Colonic mucosa (tissue), 4 donors: ENCODE measurements around the gene BOD1L1. TPM values are rescaled to one million over a fixed set of nuclear protein-coding genes. Genes with fewer than 3 reads are reported as not detected.

ENCODE experiments used
- DNase-seq: peaks from one replicate; pipeline ENCODE4 v3.0.0-alpha.2; 2020
- H3K27ac ChIP-seq: fragments of 200-600 bp; one replicate; pipeline ENCODE4 v1.8.0; 2021
- H3K27me3 ChIP-seq: fragments of 200-600 bp; one replicate; pipeline ENCODE4 v1.8.0; 2021
- H3K36me3 ChIP-seq: fragments of 200-600 bp; one replicate; pipeline ENCODE4 v1.8.0; 2021
- H3K4me1 ChIP-seq: fragments of 200-600 bp; one replicate; pipeline ENCODE4 v1.8.0; 2021; ENCODE audit warnings: mild to moderate bottlenecking
- H3K4me3 ChIP-seq: fragments of 200-600 bp; one replicate; pipeline ENCODE4 v1.8.0; 2021
- H3K9ac ChIP-seq, 2 donors: one replicate each; pipeline ENCODE4 v1.7.0; 2013; ENCODE audit warnings: control low read depth in 2 of 2, low read depth in 2 of 2, low read length in 2 of 2
- H3K9me3 ChIP-seq: fragments of 200-600 bp; one replicate; pipeline ENCODE4 v1.8.0; 2021
- intact Hi-C: fragments of 100-400 bp; cut with DNase I; formaldehyde crosslinking; loops from one replicate; pipeline ENCODE4 v1.14.1; 2022
- total RNA-seq, 2 donors: library from RNA; stranded (reverse); fragmentation: NEBNext Ultra II Directional in 1 of 2; extraction: Animal tissue kit (Norgen Biotek cat#: 25700) in 1 of 2; gene quantifications; one replicate each; pipeline ENCODE4 v1.2.1, GENCODE V29; 2021
- TF ChIP-seq, protein P1 (sequence below): fragments of 200-600 bp; IDR thresholded peaks from one replicate; pipeline ENCODE4 v1.8.0; 2022; ENCODE audit warnings: antibody characterized with exemption, mild to moderate bottlenecking
- donor health status: healthy.
- donor health status: DM: no; HTN: no; CAD: no.
- donor health status: DM: no; HTN: no; CAD: no.

BOD1L1 gene
- total RNA-seq, 2 donors from 2014 or later: 20.7 to 24.7 TPM

DNA sequence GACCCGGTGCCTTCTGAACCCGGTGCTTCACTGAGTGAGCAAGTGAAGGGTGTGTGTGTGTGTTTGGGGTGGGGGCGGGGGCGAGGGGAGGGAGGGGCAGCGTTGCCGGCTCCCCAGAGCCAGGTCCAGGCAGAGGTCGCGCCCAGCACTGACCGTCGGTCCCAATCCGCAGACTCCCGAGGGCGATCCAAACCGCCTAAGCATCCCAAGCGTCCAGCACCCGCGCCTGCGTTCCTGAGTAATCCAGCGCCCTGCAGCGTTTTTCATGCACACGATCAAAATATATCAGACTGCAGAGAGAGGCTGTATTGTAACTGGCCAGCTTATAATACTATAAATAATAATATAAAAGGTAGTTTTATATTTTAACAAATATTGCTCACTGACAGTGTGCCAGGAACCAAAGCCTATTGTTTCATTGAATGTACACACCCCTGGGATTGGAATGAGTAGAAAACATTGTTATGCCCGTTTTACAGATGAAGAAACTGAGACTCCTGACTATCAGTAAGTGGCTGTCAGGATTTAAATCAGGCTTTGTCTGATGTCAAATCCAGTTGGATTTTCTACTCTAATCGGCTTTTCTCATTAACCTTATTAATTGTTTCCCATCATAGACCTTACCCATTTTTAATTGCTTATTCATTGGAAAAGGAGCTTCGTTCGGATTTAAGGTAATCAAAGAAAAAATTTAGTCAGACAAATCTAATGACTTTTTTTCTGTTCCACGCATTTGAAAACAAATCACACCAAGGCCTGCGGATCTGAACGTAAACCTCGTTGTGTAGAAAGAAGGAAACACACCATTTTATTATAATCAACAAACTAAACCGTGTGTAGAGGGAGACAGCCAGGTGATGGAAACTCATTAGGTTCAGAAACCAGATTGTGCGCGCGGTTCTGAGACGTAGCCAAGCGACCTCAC is 79.2 kb downstream of the BOD1L1 start:
- Histone ChIP-seq H3K36me3 (no peaks in the 10 kb centered on the region), H3K27me3 (peaks cover 54% of the 10 kb centered on the region), H3K27ac (no peak overlapping the region), H3K4me1 (peaks cover 5% of the 10 kb centered on the region), H3K9me3 (no peaks in the 10 kb centered on the region), H3K4me3 (peak overlapping the region; percentile 48), H3K9ac (no peak overlapping the region)
- intact Hi-C loops: loop anchor here (5.0 kb wide), 2 partner anchors 61 to 816 kb away; no protein-coding TSS in a partner anchor
- DNase-seq: no peak
- TF ChIP-seq, protein P1, sequence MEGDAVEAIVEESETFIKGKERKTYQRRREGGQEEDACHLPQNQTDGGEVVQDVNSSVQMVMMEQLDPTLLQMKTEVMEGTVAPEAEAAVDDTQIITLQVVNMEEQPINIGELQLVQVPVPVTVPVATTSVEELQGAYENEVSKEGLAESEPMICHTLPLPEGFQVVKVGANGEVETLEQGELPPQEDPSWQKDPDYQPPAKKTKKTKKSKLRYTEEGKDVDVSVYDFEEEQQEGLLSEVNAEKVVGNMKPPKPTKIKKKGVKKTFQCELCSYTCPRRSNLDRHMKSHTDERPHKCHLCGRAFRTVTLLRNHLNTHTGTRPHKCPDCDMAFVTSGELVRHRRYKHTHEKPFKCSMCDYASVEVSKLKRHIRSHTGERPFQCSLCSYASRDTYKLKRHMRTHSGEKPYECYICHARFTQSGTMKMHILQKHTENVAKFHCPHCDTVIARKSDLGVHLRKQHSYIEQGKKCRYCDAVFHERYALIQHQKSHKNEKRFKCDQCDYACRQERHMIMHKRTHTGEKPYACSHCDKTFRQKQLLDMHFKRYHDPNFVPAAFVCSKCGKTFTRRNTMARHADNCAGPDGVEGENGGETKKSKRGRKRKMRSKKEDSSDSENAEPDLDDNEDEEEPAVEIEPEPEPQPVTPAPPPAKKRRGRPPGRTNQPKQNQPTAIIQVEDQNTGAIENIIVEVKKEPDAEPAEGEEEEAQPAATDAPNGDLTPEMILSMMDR: no peak

DNA sequence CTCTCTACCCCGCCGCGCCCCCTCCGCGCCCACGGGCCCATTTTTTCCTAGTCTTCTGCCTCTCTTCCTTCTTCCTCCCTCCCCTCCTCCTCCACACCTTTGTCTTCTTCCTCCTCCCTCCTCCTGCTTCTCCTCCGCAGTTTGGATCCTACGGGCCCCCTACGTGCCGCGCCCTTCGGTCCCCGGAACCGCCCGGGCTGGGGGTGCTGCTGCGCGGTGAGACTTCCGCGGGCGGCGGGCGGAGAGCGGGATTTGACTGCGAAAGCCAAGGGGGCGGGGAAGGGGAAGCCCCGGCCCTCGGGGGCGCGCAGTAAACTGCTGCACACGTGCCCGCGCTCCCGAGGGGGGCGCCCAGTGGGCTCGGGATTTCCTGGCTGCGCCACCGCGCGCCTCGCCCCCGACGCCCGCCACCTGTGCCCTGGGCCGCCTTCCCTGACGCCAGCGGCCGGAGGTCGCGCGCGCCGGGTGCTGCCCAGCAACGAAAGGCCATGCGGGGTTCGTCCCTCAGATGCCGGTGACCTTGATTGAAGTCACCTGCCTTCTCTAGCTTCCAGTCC is 80.0 kb downstream of the BOD1L1 start:
- no peak for DNase-seq
- H3K9me3 ChIP-seq: no peaks in the 10 kb centered on the region
- H3K9ac ChIP-seq: peak overlapping the region in 1 of 2 donors; percentile 55
- peaks cover 61% of the 10 kb centered on the region for H3K27me3 ChIP-seq
- peaks cover 5% of the 10 kb centered on the region for H3K4me1 ChIP-seq
- H3K27ac ChIP-seq: no peak overlapping the region
- H3K36me3 ChIP-seq: no peaks in the 10 kb centered on the region
- intact Hi-C loops: loop anchor here (5.0 kb wide), 2 partner anchors 60 to 815 kb away; no protein-coding TSS in a partner anchor
- TF ChIP-seq, protein P1: no peak
- H3K4me3 ChIP-seq: peak overlapping the region; percentile 48

DNA sequence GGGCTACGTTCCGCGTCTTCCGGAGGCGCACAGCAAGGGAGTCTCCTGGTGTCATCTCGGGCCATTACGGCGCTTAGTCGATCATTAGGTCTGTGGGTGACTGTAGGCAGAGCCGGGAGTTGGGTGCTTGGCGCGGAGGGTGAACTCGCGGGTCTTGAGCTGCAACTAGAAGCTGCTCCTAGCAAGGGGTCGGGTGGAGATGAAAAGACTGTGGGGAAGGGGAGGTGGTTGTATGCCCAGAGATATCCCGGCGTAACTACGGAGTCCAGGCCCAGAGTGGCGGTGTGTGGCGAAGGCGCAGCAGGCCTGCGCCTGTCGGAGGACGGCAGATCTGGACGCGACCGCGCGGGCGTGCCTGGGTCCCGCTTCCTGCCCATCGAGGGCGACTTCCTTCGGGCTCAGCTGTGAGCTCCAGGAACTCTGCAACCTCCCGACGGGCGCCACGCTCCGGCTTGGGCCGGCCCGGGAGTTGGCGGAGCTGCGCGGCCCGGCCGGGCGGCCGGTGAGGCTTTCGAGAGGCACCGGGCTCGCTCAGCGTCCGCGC is 80.5 kb downstream of the BOD1L1 start:
- H3K4me3 ChIP-seq: peak overlapping the region; percentile 48

DNA sequence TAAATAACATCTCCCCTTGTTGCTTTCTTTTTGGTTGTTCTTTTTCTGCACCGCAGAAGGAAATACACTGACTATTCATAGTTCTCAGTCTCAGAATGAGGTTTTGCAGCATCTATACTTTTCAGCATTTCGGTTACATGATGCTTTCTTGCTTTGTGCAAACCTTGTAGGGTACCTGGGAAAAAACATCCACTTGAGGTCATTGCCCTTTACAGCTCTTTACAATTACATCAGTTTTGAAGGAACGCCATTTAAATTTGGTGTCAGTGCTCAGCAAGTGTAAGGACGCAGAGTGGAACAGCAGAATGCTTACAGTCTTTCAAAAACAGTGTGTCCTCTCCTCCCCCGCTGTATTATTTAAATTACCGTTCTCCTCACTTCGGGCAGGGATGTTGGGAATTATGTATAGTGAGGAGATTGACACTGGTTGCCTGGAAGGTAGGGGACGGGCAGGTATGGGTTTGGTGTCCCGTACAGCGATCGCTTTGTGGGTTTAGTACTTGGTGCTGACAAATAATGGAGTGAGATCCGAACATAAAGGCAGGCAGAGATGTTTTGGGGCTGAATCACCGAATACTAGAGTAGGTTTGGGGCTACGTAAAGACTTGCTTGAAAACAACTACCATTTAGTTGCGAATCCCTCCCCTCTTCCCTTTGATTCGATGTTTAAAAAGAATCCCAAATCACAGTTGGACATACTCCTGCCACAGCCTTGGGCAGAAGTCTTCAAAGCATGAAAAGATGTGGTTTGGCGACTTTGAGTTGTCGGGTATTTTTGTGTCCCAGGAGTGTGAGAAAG is 81.2 kb downstream of the BOD1L1 start:
- Histone ChIP-seq H3K9me3 (no peaks in the 10 kb centered on the region), H3K27me3 (peaks cover 72% of the 10 kb centered on the region), H3K9ac (no peak overlapping the region), H3K4me1 (peaks cover 12% of the 10 kb centered on the region), H3K27ac (no peak overlapping the region), H3K4me3 (no peak overlapping the region), H3K36me3 (no peaks in the 10 kb centered on the region)
- TF ChIP-seq, protein P1: no peak
- DNase-seq: no peak
- intact Hi-C loops: loop anchor here (5.0 kb wide), 2 partner anchors 59 to 814 kb away; no protein-coding TSS in a partner anchor

More for the DNA sequence above, 80.5 kb downstream of the BOD1L1 start:
- peaks cover 5% of the 10 kb centered on the region for H3K4me1 ChIP-seq
- H3K27ac ChIP-seq: no peak overlapping the region
- TF ChIP-seq, protein P1: no peak
- peak overlapping the region in 1 of 2 donors; percentile 55 for H3K9ac ChIP-seq
- no peaks in the 10 kb centered on the region for H3K9me3 ChIP-seq
- H3K36me3 ChIP-seq: no peaks in the 10 kb centered on the region
- H3K27me3 ChIP-seq: peaks cover 67% of the 10 kb centered on the region
- intact Hi-C loops: loop anchor here (5.0 kb wide), 2 partner anchors 60 to 815 kb away; no protein-coding TSS in a partner anchor
- DNase-seq: peak; percentile 31
